ENCODE results near the gene C1orf50.
A peak's percentile ranks its signal among the peaks of the same experiment; 100 is the strongest.
"Not testable (repeated sequence)": the region's sequence is repeated elsewhere in the genome, so short reads cannot be mapped to it uniquely, and the experiment has no call there.

C1orf50 gene

GRCh38 chr1:42747125-42747524, 19.9 kb upstream of the C1orf50 start:
- peaks cover 5% of the 10 kb centered on the region for H3K4me1 Mint-ChIP-seq
- no peaks in the 10 kb centered on the region for H3K27me3 Mint-ChIP-seq
- peaks cover 0 to 5% of the 10 kb centered on the region in 2 donors for H3K9me3 Mint-ChIP-seq
- no peak for ATAC-seq
- H3K27ac Mint-ChIP-seq: no peak overlapping the region
- H3K4me3 Mint-ChIP-seq: no peak overlapping the region
- peak; percentile 19 to 29 for DNase-seq

GRCh38 chr1:42748021-42748420, 19.0 kb upstream of the C1orf50 start:
- no peak overlapping the region for H3K4me3 Mint-ChIP-seq
- DNase-seq: no peak
- no peak for ATAC-seq
- H3K4me1 Mint-ChIP-seq: peaks cover 5% of the 10 kb centered on the region
- H3K27ac Mint-ChIP-seq: peak overlapping the region; percentile 59 to 78
- H3K27me3 Mint-ChIP-seq: no peaks in the 10 kb centered on the region
- H3K9me3 Mint-ChIP-seq: peaks cover 0 to 5% of the 10 kb centered on the region in 2 donors

DNA sequence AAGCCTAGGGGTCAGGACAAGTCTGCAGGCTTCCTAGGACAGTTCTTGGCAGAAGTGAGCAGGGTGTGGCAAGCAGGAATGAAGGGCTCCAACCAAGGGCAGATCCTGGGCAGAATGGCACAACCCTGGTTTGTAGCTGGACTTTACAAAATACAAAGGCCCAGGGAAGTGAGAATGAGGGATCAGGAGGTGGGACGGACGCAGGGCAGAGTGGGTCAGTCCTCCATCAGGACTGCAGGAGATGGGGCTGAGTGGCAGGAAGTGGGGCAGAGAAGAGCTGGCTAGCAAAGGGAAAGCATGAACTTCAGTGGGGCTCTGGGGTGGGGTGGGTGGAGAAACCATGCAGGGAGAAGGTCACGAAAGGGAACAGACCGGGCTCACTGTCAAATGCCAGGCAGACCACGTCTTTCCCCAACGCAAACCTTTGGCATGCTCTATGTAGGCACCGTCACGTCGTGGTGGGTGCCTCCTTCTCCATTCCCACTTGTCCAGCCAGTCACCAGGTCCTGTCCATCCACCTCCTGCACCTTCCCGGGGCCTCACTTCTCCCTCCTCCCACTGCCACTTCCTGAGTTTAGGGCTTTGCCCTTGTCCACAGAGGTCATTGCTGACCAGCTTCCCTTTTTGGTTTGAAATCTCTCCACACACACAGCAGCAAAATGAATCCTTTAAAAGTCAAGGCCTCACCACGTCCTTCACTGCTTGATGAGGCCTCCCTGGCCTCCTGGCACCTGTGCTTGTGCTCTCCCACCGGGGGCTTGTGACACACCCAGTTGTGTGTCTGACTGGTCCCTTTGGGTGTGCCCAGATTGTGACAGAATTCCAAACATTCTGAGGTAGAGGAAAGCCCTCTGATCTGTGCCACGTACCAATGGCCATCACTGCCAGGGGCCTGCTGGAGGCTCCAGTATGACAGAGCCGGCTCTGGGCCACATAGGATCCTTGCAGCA, 18.3 kb upstream of the C1orf50 start:
- Mint-ChIP-seq H3K4me1 (peaks cover 5% of the 10 kb centered on the region), H3K27me3 (no peaks in the 10 kb centered on the region), H3K27ac (peak overlapping the region; percentile 6 to 20), H3K9me3 (peaks cover 0 to 5% of the 10 kb centered on the region in 2 donors), H3K4me3 (no peak overlapping the region)
- DNase-seq: no peak
- ATAC-seq: no peak

GRCh38 chr1:42750041-42750440, 17.0 kb upstream of the C1orf50 start:
- Mint-ChIP-seq H3K27ac (no peak overlapping the region), H3K27me3 (no peaks in the 10 kb centered on the region), H3K4me1 (peaks cover 5% of the 10 kb centered on the region), H3K9me3 (peaks cover 0 to 5% of the 10 kb centered on the region in 2 donors), H3K4me3 (no peak overlapping the region)
- DNase-seq (no peak), ATAC-seq (no peak)

DNA sequence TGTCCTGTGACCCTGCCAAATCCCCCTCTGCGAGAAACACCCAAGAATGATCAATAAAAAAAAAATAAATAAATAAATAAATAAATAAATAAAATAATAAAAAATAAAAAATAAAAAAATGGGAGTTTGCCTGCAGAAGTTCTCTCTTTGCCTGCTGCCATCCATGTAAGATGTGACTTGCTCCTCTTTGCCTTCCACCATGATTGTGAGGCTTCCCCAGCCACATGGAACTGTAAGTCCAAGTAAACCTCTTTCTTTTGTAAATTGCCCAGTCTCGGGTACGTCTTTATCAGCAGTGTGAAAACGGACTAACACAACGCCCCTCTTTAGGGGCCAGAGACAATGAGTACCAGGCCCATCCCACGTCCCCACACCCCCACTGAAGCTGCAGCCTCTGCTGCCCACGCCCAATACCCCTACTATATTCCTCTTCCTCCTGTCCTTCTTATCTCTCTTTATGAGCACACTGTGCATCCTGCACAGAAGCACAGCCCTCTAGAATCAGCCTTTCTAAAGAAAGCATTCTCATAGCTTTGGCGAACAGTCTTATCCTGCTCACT, 15.5 kb upstream of the C1orf50 start:
- not testable (repeated sequence) for ATAC-seq, H3K4me3 Mint-ChIP-seq, H3K4me1 Mint-ChIP-seq, H3K9me3 Mint-ChIP-seq, DNase-seq, H3K27me3 Mint-ChIP-seq
- peak overlapping the region in 1 of 2 donors; percentile 7 for H3K27ac Mint-ChIP-seq

DNA sequence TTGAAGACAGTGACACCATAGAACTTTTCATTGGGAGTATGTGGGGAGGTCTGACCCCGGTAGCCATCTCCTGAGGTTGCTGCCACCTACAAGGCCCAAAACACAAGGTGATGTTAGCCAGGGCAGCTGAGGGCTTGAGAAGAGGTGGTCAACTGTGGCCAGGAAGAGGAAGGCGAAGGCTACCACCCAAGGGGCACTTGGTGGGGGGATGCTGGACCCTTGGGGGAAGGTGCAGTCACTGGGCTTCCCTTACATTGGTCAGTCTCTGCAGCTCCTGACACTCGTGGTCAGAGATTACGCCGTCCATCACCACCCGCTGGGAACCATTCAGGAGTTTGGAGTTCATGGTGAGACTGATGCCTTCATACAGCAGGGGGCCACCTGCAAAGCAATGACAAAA, 14.8 kb upstream of the C1orf50 start:
- Mint-ChIP-seq H3K9me3 (peaks cover 0 to 5% of the 10 kb centered on the region in 2 donors), H3K27me3 (no peaks in the 10 kb centered on the region), H3K4me3 (no peak overlapping the region), H3K4me1 (peaks cover 5% of the 10 kb centered on the region), H3K27ac (no peak overlapping the region)
- DNase-seq (no peak), ATAC-seq (no peak)

DNA sequence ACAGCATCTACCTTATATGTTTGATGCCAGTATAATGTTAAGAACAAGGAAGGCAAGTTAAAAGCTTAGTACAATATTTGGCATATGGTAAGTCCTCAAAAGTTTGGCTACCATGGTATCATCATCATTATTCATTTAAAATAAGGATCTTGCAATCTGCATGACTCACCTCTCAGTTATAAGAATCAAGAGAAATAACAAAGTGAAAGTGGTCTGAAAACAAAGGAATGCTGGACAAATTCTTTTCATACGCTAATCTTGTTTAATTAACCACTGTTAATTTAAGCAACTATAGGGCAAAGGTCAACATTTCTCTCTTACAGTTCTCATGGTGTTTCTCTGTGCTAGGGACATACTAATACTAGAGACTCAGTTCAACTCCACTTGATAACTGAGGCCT, 14.0 kb upstream of the C1orf50 start:
- peaks cover 2% of the 10 kb centered on the region for H3K4me1 Mint-ChIP-seq
- DNase-seq: no peak
- peaks cover 0 to 5% of the 10 kb centered on the region in 2 donors for H3K9me3 Mint-ChIP-seq
- no peaks in the 10 kb centered on the region for H3K27me3 Mint-ChIP-seq
- ATAC-seq: no peak
- no peak overlapping the region for H3K27ac Mint-ChIP-seq
- H3K4me3 Mint-ChIP-seq: no peak overlapping the region

DNA sequence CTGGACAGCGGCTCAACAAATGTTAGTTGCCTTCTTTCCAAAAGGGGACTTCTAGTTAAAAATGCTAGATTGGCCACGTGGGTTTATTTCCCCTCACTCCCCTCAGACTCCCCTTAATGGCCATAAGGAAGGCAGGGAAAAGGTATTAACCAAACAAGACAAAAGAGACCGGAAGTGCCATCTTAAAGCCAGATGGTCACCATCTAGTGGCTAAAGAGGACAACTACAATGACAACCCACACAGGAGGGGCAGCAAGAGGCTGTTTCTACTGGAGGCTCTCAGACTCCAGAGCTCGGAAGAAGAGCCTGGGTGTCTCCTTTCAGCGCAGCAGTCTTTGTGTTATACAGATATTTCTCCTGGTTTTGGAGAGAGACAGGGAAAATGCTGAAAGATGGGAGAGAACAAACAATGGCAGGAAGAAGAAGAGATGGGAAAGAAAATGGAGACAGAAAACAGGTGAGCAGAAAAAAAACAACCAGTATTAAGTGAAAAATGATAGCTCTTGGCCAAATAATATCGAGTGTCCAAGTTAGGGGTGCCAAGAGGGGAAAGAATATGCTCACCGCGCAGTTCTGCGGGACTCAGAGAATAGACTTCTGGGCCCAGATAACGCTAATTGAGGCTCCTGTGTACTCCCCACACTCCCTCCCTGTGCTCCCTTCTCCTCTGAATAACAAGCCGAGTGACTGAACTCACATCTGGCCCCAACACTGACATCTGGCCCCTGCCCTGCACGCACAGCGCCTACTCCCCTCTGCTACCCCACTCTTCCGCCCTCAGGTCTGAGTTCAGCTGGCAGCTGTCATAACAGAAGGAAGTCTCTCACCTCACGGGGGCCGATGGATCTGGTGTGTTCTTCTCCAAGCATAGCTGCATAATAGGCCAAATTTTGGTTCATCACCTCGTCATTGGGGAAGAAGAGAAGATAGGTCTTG, 9.8 kb upstream of the C1orf50 start:
- H3K9me3 Mint-ChIP-seq: no peaks in the 10 kb centered on the region
- no peaks in the 10 kb centered on the region for H3K27me3 Mint-ChIP-seq
- H3K4me3 Mint-ChIP-seq: no peak overlapping the region
- no peak for DNase-seq
- peak; percentile 49 for ATAC-seq
- peak overlapping the region in 1 of 2 donors; percentile 48 for H3K27ac Mint-ChIP-seq
- H3K4me1 Mint-ChIP-seq: peaks cover 3% of the 10 kb centered on the region

DNA sequence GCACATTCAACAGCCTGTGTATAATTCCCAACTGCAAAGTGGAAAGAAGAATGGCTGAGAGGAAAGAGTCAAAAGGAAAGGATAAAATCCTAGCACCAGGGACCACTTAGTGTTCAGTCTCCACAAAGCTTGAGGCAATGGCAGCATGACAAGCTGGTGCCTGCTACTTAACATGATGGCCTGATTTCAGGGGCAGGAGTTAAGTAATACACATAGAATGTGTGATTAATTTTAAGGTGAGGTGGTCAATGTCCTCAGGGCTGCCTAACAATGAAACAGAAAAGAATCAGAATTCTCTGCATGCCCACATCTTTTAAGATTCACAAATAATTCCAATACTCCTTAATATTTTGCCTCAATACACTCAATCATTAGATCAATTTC, 9.2 kb upstream of the C1orf50 start:
- H3K4me1 Mint-ChIP-seq: peaks cover 9% of the 10 kb centered on the region
- no peak for DNase-seq
- H3K4me3 Mint-ChIP-seq: no peak overlapping the region
- ATAC-seq: no peak
- H3K9me3 Mint-ChIP-seq: no peaks in the 10 kb centered on the region
- H3K27ac Mint-ChIP-seq: no peak overlapping the region
- H3K27me3 Mint-ChIP-seq: no peaks in the 10 kb centered on the region

- DNase-seq: no peak
- Mint-ChIP-seq H3K4me3 (no peak overlapping the region), H3K4me1 (peaks cover 9% of the 10 kb centered on the region), H3K9me3 (no peaks in the 10 kb centered on the region), H3K27ac (no peak overlapping the region), H3K27me3 (no peaks in the 10 kb centered on the region)
- no peak for ATAC-seq
These were observed 8.4 kb upstream of the C1orf50 start for GRCh38 chr1:42758641-42759040.

- H3K4me1 Mint-ChIP-seq: peaks cover 9% of the 10 kb centered on the region
- H3K4me3 Mint-ChIP-seq: no peak overlapping the region
- H3K9me3 Mint-ChIP-seq: no peaks in the 10 kb centered on the region
- ATAC-seq: no peak
- DNase-seq: no peak
- no peaks in the 10 kb centered on the region for H3K27me3 Mint-ChIP-seq
- H3K27ac Mint-ChIP-seq: no peak overlapping the region
These were observed 7.9 kb upstream of the C1orf50 start for GRCh38 chr1:42759114-42759513.

- H3K4me1 Mint-ChIP-seq: peaks cover 9% of the 10 kb centered on the region
- H3K27ac Mint-ChIP-seq: no peak overlapping the region
- no peak overlapping the region for H3K4me3 Mint-ChIP-seq
- DNase-seq (no peak), ATAC-seq (no peak)
- no peaks in the 10 kb centered on the region for H3K27me3 Mint-ChIP-seq
- H3K9me3 Mint-ChIP-seq: no peaks in the 10 kb centered on the region
These were observed 5.5 kb upstream of the C1orf50 start for GRCh38 chr1:42761567-42761966.

DNA sequence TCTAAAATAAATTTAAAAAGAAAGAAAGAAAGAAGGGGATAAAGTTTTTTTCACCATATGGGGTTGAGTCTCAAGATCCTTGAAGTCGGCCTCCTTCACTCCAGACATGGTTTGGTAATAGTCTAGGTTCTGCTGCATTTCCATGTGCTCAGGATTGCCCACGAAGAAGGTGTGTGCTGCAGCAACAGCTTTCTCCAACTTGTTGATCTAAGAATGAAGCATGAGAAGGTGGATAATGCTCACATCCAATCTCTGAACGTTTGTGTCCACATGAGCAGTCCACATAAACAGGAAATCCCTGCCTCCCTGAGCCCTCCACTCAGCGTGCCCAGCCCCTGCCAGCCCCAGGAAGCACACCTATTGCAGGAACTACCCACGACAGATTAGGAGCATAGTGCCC, 4.8 kb upstream of the C1orf50 start:
- no peaks in the 10 kb centered on the region for H3K9me3 Mint-ChIP-seq
- ATAC-seq: no peak

DNA sequence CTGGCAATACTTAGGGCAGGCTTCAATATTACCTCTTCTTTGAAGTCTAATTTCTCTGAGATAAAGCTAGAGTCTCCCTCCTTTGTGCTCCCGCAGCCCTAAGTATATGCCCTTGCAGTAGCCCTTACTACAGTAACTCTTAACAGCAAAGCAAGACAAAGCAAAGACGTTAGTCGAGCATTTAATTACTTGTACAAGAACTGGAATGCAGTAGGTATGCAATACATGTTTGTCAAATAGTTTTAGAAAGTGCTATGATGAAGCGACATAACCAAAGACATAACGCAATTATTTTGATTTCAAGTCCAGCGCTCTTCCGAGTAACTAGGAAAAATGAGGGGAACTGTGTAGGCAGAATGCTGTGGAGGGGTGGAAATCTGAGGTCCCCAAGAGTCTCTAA, 1.8 kb upstream of the C1orf50 start:
- Mint-ChIP-seq H3K9me3 (no peaks in the 10 kb centered on the region), H3K4me3 (no peak overlapping the region), H3K27me3 (no peaks in the 10 kb centered on the region), H3K27ac (no peak overlapping the region), H3K4me1 (peaks cover 32% of the 10 kb centered on the region)
- ATAC-seq: no peak
- no peak for DNase-seq

More for the DNA sequence above, 4.8 kb upstream of the C1orf50 start:
- DNase-seq: no peak
- no peaks in the 10 kb centered on the region for H3K27me3 Mint-ChIP-seq
- no peak overlapping the region for H3K4me3 Mint-ChIP-seq
- H3K4me1 Mint-ChIP-seq: peaks cover 9% of the 10 kb centered on the region
- H3K27ac Mint-ChIP-seq: no peak overlapping the region

DNA sequence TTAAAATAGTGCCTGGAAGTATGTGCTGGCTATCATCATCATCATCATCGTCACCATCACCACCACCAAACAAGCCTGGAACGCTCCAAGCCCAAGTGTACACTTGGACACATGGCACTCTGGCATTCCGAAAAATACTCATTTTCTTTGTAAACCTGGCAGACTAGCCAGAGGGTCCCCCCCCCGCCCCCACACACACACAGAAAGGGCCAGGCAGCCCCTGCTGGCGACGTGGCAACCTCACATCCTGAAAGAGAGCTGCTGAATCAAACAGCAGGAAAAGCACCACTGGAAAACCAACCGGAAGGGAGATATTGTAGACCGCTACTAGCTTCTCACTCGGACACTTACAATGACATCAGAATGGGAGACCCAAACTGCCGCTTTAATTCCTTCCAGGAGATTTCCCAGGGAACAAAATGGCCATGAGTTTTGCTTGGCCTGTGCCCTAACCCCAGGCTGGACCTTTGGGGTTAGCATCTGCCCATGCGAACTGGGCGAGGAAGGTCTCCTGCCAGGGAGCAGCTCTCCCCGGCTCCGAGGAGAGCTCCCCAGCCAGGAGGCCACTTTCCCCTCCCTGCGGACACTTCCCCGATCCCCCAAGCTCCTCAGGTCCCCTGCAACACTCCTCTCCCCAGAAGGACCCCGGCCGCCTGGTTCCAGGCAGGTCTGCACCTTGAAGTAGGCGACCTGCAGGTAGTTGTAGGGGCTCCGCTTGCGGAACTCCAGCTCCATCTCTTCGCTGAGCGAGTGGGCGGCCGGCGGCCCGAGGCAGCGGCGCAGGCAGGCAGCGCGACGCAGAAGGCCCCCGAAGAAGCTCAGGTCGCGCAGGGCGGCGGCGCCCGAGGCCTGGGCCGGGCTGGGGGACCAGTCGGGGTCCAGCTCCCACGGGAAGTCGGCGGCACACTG, 963 bp upstream of the C1orf50 start:
- H3K9me3 Mint-ChIP-seq: no peaks in the 10 kb centered on the region
- H3K4me1 Mint-ChIP-seq: peaks cover 40% of the 10 kb centered on the region
- peak; percentile 60 to 73 for DNase-seq
- ATAC-seq: peak; percentile 44
- no peaks in the 10 kb centered on the region for H3K27me3 Mint-ChIP-seq
- no peak overlapping the region for H3K4me3 Mint-ChIP-seq
- peak overlapping the region; percentile 98 for H3K27ac Mint-ChIP-seq
